GM19193 (cell line): ENCODE data around the gene ZYG11B.

Experiments
- POLR2A ChIP-seq: IDR thresholded peaks from 4 replicates; pipeline ENCODE4 v1.6.1; 2011; ENCODE audit not compliant: insufficient read depth, insufficient read length; ENCODE audit errors: extremely low read depth

Gene ZYG11B

GRCh38 chr1:52834798-52835197, 108.5 kb downstream of the ZYG11B start:
- TF ChIP-seq POLR2A = no peak

- no peak for TF ChIP-seq POLR2A
Measured at GRCh38 chr1:52836035-52836434, 109.8 kb downstream of the ZYG11B start.

- peak; percentile 66 for TF ChIP-seq POLR2A
Measured at GRCh38 chr1:52842643-52843310, 116.5 kb downstream of the ZYG11B start, which contains the start of gene ZYG11A. Gene ZYG11A, plus strand, starts transcription at chr1:52842760. Its CDS starts 124 bp downstream, at chr1:52842884.

GRCh38 chr1:52848423-52848822, 122.2 kb downstream of the ZYG11B start:
- no peak for TF ChIP-seq POLR2A

GRCh38 chr1:52850951-52851350, 124.7 kb downstream of the ZYG11B start:
- TF ChIP-seq POLR2A = no peak

- TF ChIP-seq POLR2A = no peak
Measured at GRCh38 chr1:52852854-52853253, 126.6 kb downstream of the ZYG11B start.

GRCh38 chr1:52855584-52855983, 129.3 kb downstream of the ZYG11B start:
- no peak for TF ChIP-seq POLR2A

- TF ChIP-seq POLR2A = no peak
Measured at GRCh38 chr1:52856026-52856425, 129.8 kb downstream of the ZYG11B start.

- no peak for TF ChIP-seq POLR2A
Measured at GRCh38 chr1:52857443-52857842, 131.2 kb downstream of the ZYG11B start.

- no peak for TF ChIP-seq POLR2A
Measured at GRCh38 chr1:52862666-52863458, 136.6 kb downstream of the ZYG11B start.

GRCh38 chr1:52867087-52867863, 141.0 kb downstream of the ZYG11B start:
- no peak for TF ChIP-seq POLR2A

- TF ChIP-seq POLR2A = no peak
Measured at GRCh38 chr1:52876843-52877242, 150.6 kb downstream of the ZYG11B start.
